CD8-positive, alpha-beta memory T cell (primary cell): ENCODE data around the gene CDYL2. TPM values are rescaled to one million over a fixed set of nuclear protein-coding genes. Genes with fewer than 3 reads are reported as not detected.

Source experiments
- CTCF ChIA-PET: fragments of 350-600 bp; sonication (Branson Sonifier 250); formaldehyde crosslinking; loops from one replicate; lab custom pipeline; 2021; ENCODE audit warnings: antibody characterized with exemption; lab: Charles Lee
- POLR2A ChIA-PET: fragments of 350-600 bp; sonication (Branson Sonifier 250); formaldehyde crosslinking; loops from one replicate; lab custom pipeline; 2021; ENCODE audit warnings: antibody characterized with exemption; lab: Charles Lee
- DNase-seq, 5 donors: peaks; one replicate each; pipeline versions ENCODE4 v3.0.0 to v3.0.0-alpha.2; 2020 to 2022; ENCODE audit warnings: mixed read lengths in 1 of 5
- H3K27ac ChIP-seq: one replicate; pipeline ENCODE4 v1.7.0; 2013; ENCODE audit warnings: low read depth, mild to moderate bottlenecking, low read length, moderate library complexity
- H3K27me3 ChIP-seq: 2 replicates; pipeline ENCODE4 v1.7.0; 2013; ENCODE audit warnings: low read length, mild to moderate bottlenecking; ENCODE audit not compliant: insufficient read depth, poor library complexity, severe bottlenecking
- H3K36me3 ChIP-seq: 2 replicates; pipeline ENCODE4 v1.7.0; 2013; ENCODE audit warnings: mild to moderate bottlenecking, low read length, moderate library complexity; ENCODE audit not compliant: insufficient read depth
- H3K4me1 ChIP-seq: 2 replicates; pipeline ENCODE4 v1.7.0; 2013; ENCODE audit warnings: mild to moderate bottlenecking, low read length, moderate library complexity; ENCODE audit not compliant: insufficient read depth
- H3K4me3 ChIP-seq: 2 replicates; pipeline ENCODE4 v1.7.0; 2013; ENCODE audit warnings: mild to moderate bottlenecking, low read length
- H3K9me3 ChIP-seq: 2 replicates; pipeline ENCODE4 v1.7.0; 2013; ENCODE audit warnings: mild to moderate bottlenecking, low read length
- H3K27ac Mint-ChIP-seq, 8 donors: one replicate each; pipeline ENCODE4 v1.8.0; 2020 to 2021; ENCODE audit warnings: mixed read lengths in 8 of 8, mild to moderate bottlenecking in 6 of 8, inconsistent platforms in 3 of 8, moderate library complexity in 3 of 8
- H3K27me3 Mint-ChIP-seq, 2 donors: one replicate each; pipeline ENCODE4 v1.8.0; 2020 to 2021; ENCODE audit warnings: mixed read lengths in 2 of 2, mild to moderate bottlenecking in 1 of 2, moderate library complexity in 1 of 2
- H3K36me3 Mint-ChIP-seq, 3 donors: one replicate each; pipeline ENCODE4 v1.8.0; 2020 to 2021; ENCODE audit warnings: mixed read lengths in 3 of 3, inconsistent platforms in 1 of 3, mild to moderate bottlenecking in 1 of 3
- H3K4me1 Mint-ChIP-seq, 3 donors: one replicate each; pipeline ENCODE4 v1.8.0; 2020 to 2021; ENCODE audit warnings: mixed read lengths in 3 of 3, inconsistent platforms in 1 of 3, mild to moderate bottlenecking in 1 of 3
- H3K4me3 Mint-ChIP-seq, 7 donors: one replicate each; pipeline ENCODE4 v1.8.0; 2020 to 2021; ENCODE audit warnings: mixed read lengths in 7 of 7, mild to moderate bottlenecking in 6 of 7, moderate library complexity in 4 of 7, inconsistent platforms in 2 of 7
- H3K9me3 Mint-ChIP-seq, 5 donors: one replicate each; pipeline ENCODE4 v1.8.0; 2020 to 2022; ENCODE audit warnings: mixed read lengths in 5 of 5, mild to moderate bottlenecking in 3 of 5, moderate library complexity in 2 of 5, inconsistent platforms in 1 of 5
- polyA plus RNA-seq: library from polyadenylated mRNA; unstranded; fragments of 300-500 nt; fragmentation: Illumina TruSeq; gene quantifications from one replicate; pipeline ENCODE4 v1.2.3, GENCODE V29; 2021
- total RNA-seq, 2 experiments: library from RNA; stranded (reverse); gene quantifications; one replicate each; pipeline ENCODE4 v1.2.3, GENCODE V29; 2021

The CDYL2 gene
- total and polyA plus RNA-seq, 3 experiments from 2014 or later = 3.8 to 42.0 (median 40.6) TPM

- Mint-ChIP-seq H3K27me3 (no peaks in the 10 kb centered on the region), H3K9me3 (no peaks in the 10 kb centered on the region), H3K4me1 (peaks cover 9 to 35% (median 29%) of the 10 kb centered on the region in 3 donors), H3K36me3 (peaks cover 0 to 6% (median 1%) of the 10 kb centered on the region in 3 donors), H3K4me3 (no peak overlapping the region), H3K27ac (no peak overlapping the region)
- Histone ChIP-seq H3K4me1 (no peaks in the 10 kb centered on the region), H3K27ac (no peak overlapping the region), H3K9me3 (no peaks in the 10 kb centered on the region), H3K27me3 (no peaks in the 10 kb centered on the region), H3K4me3 (no peak overlapping the region), H3K36me3 (no peaks in the 10 kb centered on the region)
- no peak for DNase-seq
- POLR2A ChIA-PET = no interaction called here
- CTCF ChIA-PET = no interaction called here
These were observed 137.8 kb downstream of the CDYL2 start for GRCh38 chr16:80666378-80667250.

GRCh38 chr16:80665356-80665755 lies 139.0 kb downstream of the CDYL2 start:
- no peaks in the 10 kb centered on the region for H3K27me3 Mint-ChIP-seq
- Histone ChIP-seq H3K36me3 (no peaks in the 10 kb centered on the region), H3K27me3 (no peaks in the 10 kb centered on the region), H3K9me3 (no peaks in the 10 kb centered on the region), H3K4me1 (no peaks in the 10 kb centered on the region), H3K4me3 (no peak overlapping the region), H3K27ac (no peak overlapping the region)
- H3K27ac Mint-ChIP-seq = no peak overlapping the region
- ChIA-PET POLR2A (no interaction called here), CTCF (no interaction called here)
- peaks cover 0 to 7% (median 4%) of the 10 kb centered on the region in 3 donors for H3K36me3 Mint-ChIP-seq
- no peak for DNase-seq
- H3K4me3 Mint-ChIP-seq = no peak overlapping the region
- H3K9me3 Mint-ChIP-seq = peaks cover 0 to 1% (median 0%) of the 10 kb centered on the region in 5 donors
- peaks cover 14 to 37% (median 31%) of the 10 kb centered on the region in 3 donors for H3K4me1 Mint-ChIP-seq

GRCh38 chr16:80664786-80665185 lies 139.6 kb downstream of the CDYL2 start:
- peaks cover 1 to 9% (median 8%) of the 10 kb centered on the region in 3 donors for H3K36me3 Mint-ChIP-seq
- H3K36me3 ChIP-seq = no peaks in the 10 kb centered on the region
- no peaks in the 10 kb centered on the region for H3K9me3 ChIP-seq
- no peak overlapping the region for H3K27ac Mint-ChIP-seq
- POLR2A ChIA-PET = no interaction called here
- CTCF ChIA-PET = interaction anchor here (1.5 kb wide), 1 partner anchor 10 kb away, joined by 3 read pairs; no protein-coding TSS in a partner anchor
- H3K27me3 Mint-ChIP-seq = no peaks in the 10 kb centered on the region
- no peaks in the 10 kb centered on the region for H3K4me1 ChIP-seq
- H3K4me1 Mint-ChIP-seq = peaks cover 11 to 34% (median 31%) of the 10 kb centered on the region in 3 donors
- H3K27me3 ChIP-seq = no peaks in the 10 kb centered on the region
- peaks cover 0 to 6% (median 6%) of the 10 kb centered on the region in 5 donors for H3K9me3 Mint-ChIP-seq
- H3K4me3 Mint-ChIP-seq = no peak overlapping the region
- no peak overlapping the region for H3K4me3 ChIP-seq
- DNase-seq = no peak
- no peak overlapping the region for H3K27ac ChIP-seq

GRCh38 chr16:80664226-80664625 lies 140.2 kb downstream of the CDYL2 start:
- POLR2A ChIA-PET = no interaction called here

GRCh38 chr16:80663078-80663477 lies 141.3 kb downstream of the CDYL2 start:
- CTCF ChIA-PET = no interaction called here
- no peak overlapping the region for H3K27ac ChIP-seq
- peaks cover 0 to 11% (median 8%) of the 10 kb centered on the region in 5 donors for H3K9me3 Mint-ChIP-seq

More at GRCh38 chr16:80664226-80664625, 140.2 kb downstream of the CDYL2 start:
- peaks cover 11 to 30% (median 26%) of the 10 kb centered on the region in 3 donors for H3K4me1 Mint-ChIP-seq
- Histone ChIP-seq H3K27me3 (no peaks in the 10 kb centered on the region), H3K4me1 (no peaks in the 10 kb centered on the region), H3K36me3 (no peaks in the 10 kb centered on the region), H3K27ac (no peak overlapping the region), H3K4me3 (no peak overlapping the region), H3K9me3 (no peaks in the 10 kb centered on the region)
- no peaks in the 10 kb centered on the region for H3K27me3 Mint-ChIP-seq
- H3K36me3 Mint-ChIP-seq = peaks cover 1 to 11% (median 8%) of the 10 kb centered on the region in 3 donors
- no peak for DNase-seq
- peaks cover 0 to 8% (median 6%) of the 10 kb centered on the region in 5 donors for H3K9me3 Mint-ChIP-seq
- CTCF ChIA-PET = interaction anchor here (1.5 kb wide), 1 partner anchor 9 kb away, joined by 3 read pairs; no protein-coding TSS in a partner anchor
- H3K4me3 Mint-ChIP-seq = no peak overlapping the region
- H3K27ac Mint-ChIP-seq = peak overlapping the region in 1 of 8 donors; percentile 2

GRCh38 chr16:80659865-80660264 lies 144.5 kb downstream of the CDYL2 start:
- peaks cover 31 to 61% (median 52%) of the 10 kb centered on the region in 3 donors for H3K4me1 Mint-ChIP-seq
- Histone ChIP-seq H3K9me3 (no peaks in the 10 kb centered on the region), H3K36me3 (no peaks in the 10 kb centered on the region), H3K27me3 (no peaks in the 10 kb centered on the region), H3K27ac (no peak overlapping the region), H3K4me3 (no peak overlapping the region), H3K4me1 (peaks cover 17% of the 10 kb centered on the region)
- peaks cover 0 to 11% (median 8%) of the 10 kb centered on the region in 5 donors for H3K9me3 Mint-ChIP-seq
- H3K36me3 Mint-ChIP-seq = peaks cover 6 to 11% (median 9%) of the 10 kb centered on the region in 3 donors
- no peak overlapping the region for H3K27ac Mint-ChIP-seq
- ChIA-PET CTCF (no interaction called here), POLR2A (no interaction called here)
- no peak overlapping the region for H3K4me3 Mint-ChIP-seq
- no peaks in the 10 kb centered on the region for H3K27me3 Mint-ChIP-seq
- DNase-seq = no peak

More at GRCh38 chr16:80663078-80663477, 141.3 kb downstream of the CDYL2 start:
- H3K4me3 ChIP-seq = no peak overlapping the region
- peaks cover 1 to 11% (median 8%) of the 10 kb centered on the region in 3 donors for H3K36me3 Mint-ChIP-seq
- H3K4me1 ChIP-seq = peaks cover under 1% of the 10 kb centered on the region
- H3K27me3 Mint-ChIP-seq = no peaks in the 10 kb centered on the region
- no peaks in the 10 kb centered on the region for H3K36me3 ChIP-seq
- H3K4me1 Mint-ChIP-seq = peaks cover 9 to 33% (median 25%) of the 10 kb centered on the region in 3 donors
- no peaks in the 10 kb centered on the region for H3K9me3 ChIP-seq
- no peak overlapping the region for H3K4me3 Mint-ChIP-seq
- POLR2A ChIA-PET = no interaction called here
- DNase-seq = no peak
- H3K27ac Mint-ChIP-seq = peak overlapping the region in 2 of 8 donors; percentile 24 to 34
- no peaks in the 10 kb centered on the region for H3K27me3 ChIP-seq

- POLR2A ChIA-PET = no interaction called here
- CTCF ChIA-PET = no interaction called here
- Histone ChIP-seq H3K27ac (peak overlapping the region; percentile 60), H3K27me3 (no peaks in the 10 kb centered on the region), H3K36me3 (no peaks in the 10 kb centered on the region), H3K4me3 (peak overlapping the region; percentile 66), H3K9me3 (no peaks in the 10 kb centered on the region), H3K4me1 (peaks cover 17% of the 10 kb centered on the region)
- DNase-seq = peak in 2 of 5 donors; percentile 45 to 59
- Mint-ChIP-seq H3K27ac (peak overlapping the region; percentile 77 to 99 (median 96)), H3K36me3 (peaks cover 6 to 11% (median 6%) of the 10 kb centered on the region in 3 donors), H3K27me3 (no peaks in the 10 kb centered on the region), H3K4me3 (peak overlapping the region; percentile 85 to 90 (median 89)), H3K4me1 (peaks cover 33 to 51% (median 47%) of the 10 kb centered on the region in 3 donors), H3K9me3 (peaks cover 0 to 11% (median 8%) of the 10 kb centered on the region in 5 donors)
These were observed 147.7 kb downstream of the CDYL2 start for GRCh38 chr16:80656711-80657150.

GRCh38 chr16:80656161-80656560 lies 148.2 kb downstream of the CDYL2 start:
- POLR2A ChIA-PET = no interaction called here
- Histone ChIP-seq H3K27me3 (no peaks in the 10 kb centered on the region), H3K4me3 (peak overlapping the region; percentile 66), H3K36me3 (no peaks in the 10 kb centered on the region), H3K4me1 (peaks cover 17% of the 10 kb centered on the region), H3K27ac (peak overlapping the region; percentile 60), H3K9me3 (no peaks in the 10 kb centered on the region)
- CTCF ChIA-PET = interaction anchor here (0.7 to 0.9 kb wide), 2 partner anchors 9 to 76 kb away, joined by 3 read pairs; no protein-coding TSS in a partner anchor
- no peak for DNase-seq
- H3K27ac Mint-ChIP-seq = peak overlapping the region; percentile 77 to 99 (median 96)
- peaks cover 0 to 11% (median 8%) of the 10 kb centered on the region in 5 donors for H3K9me3 Mint-ChIP-seq
- H3K27me3 Mint-ChIP-seq = no peaks in the 10 kb centered on the region
- peak overlapping the region; percentile 85 to 90 (median 89) for H3K4me3 Mint-ChIP-seq
- H3K36me3 Mint-ChIP-seq = peaks cover 5 to 11% (median 6%) of the 10 kb centered on the region in 3 donors
- peaks cover 33 to 47% (median 46%) of the 10 kb centered on the region in 3 donors for H3K4me1 Mint-ChIP-seq
